Hepatocyte (in vitro differentiated cells): ENCODE data around the gene RFTN1. TPM values are rescaled to one million over a fixed set of nuclear protein-coding genes. Genes with fewer than 3 reads are reported as not detected.

Source experiments
- DNase-seq: peaks from one replicate; pipeline ENCODE4 v3.0.0-alpha.2; 2016; ENCODE audit warnings: low spot score
- H2AFZ ChIP-seq: fragments of 200-600 bp; sonication (generic); 2 replicates; pipeline ENCODE4 v1.6.0; 2016; ENCODE audit warnings: antibody characterized with exemption, mild to moderate bottlenecking
- H3K27ac ChIP-seq: fragments of 200-600 bp; sonication (generic); 2 replicates; pipeline ENCODE4 v1.5.1; 2016; ENCODE audit warnings: mild to moderate bottlenecking
- H3K27me3 ChIP-seq: fragments of 200-600 bp; sonication (generic); 2 replicates; pipeline ENCODE4 v1.6.1; 2016
- H3K36me3 ChIP-seq: fragments of 200-600 bp; sonication (generic); replicated peaks from 2 replicates; pipeline ENCODE4 v1.5.1; 2016; ENCODE audit warnings: low read depth; ENCODE audit not compliant: insufficient read depth
- H3K4me1 ChIP-seq: fragments of 200-600 bp; sonication (generic); 2 replicates; pipeline ENCODE4 v1.5.1; 2016; ENCODE audit warnings: mild to moderate bottlenecking, moderate library complexity; ENCODE audit not compliant: insufficient read depth
- H3K4me2 ChIP-seq: fragments of 200-600 bp; sonication (generic); 2 replicates; pipeline ENCODE4 v1.6.0; 2016
- H3K4me3 ChIP-seq: fragments of 200-600 bp; sonication (generic); 2 replicates; pipeline ENCODE4 v1.5.1; 2016; ENCODE audit warnings: mild to moderate bottlenecking
- H3K79me2 ChIP-seq: fragments of 200-600 bp; sonication (generic); 2 replicates; pipeline ENCODE4 v1.6.0; 2017; ENCODE audit warnings: mild to moderate bottlenecking
- H3K9me2 ChIP-seq: fragments of 200-600 bp; sonication (generic); replicated peaks from 2 replicates; pipeline ENCODE4 v1.6.0; 2017; ENCODE audit warnings: mild to moderate bottlenecking; ENCODE audit not compliant: insufficient read depth
- H3K9me3 ChIP-seq: fragments of 200-600 bp; sonication (generic); 2 replicates; pipeline ENCODE4 v1.5.1; 2016; ENCODE audit warnings: low read depth, mild to moderate bottlenecking
- H4K20me1 ChIP-seq: fragments of 200-600 bp; sonication (generic); 2 replicates; pipeline ENCODE4 v1.6.0; 2016; ENCODE audit warnings: mild to moderate bottlenecking; ENCODE audit not compliant: insufficient read depth, poor library complexity, severe bottlenecking
- CTCF ChIP-seq: fragments of 200-600 bp; sonication (generic); IDR thresholded peaks from 2 replicates; pipeline ENCODE4 v1.5.1; 2016; ENCODE audit warnings: antibody characterized with exemption, mild to moderate bottlenecking; ENCODE audit not compliant: poor library complexity
- EZH2 ChIP-seq: fragments of 200-600 bp; sonication (generic); IDR thresholded peaks from 2 replicates; pipeline ENCODE4 v1.6.1; 2016; ENCODE audit warnings: antibody characterized with exemption, mild to moderate bottlenecking, borderline replicate concordance
- EZH2phosphoT487 ChIP-seq: fragments of 200-600 bp; sonication (generic); IDR thresholded peaks from one replicate; pipeline ENCODE4 v1.6.1; 2018; ENCODE audit warnings: antibody characterized with exemption, mild to moderate bottlenecking, low read depth, moderate library complexity; ENCODE audit not compliant: unreplicated experiment, severe bottlenecking
- WGBS: methylation state at CpG from one replicate; pipeline ENCODE4 v1.1.6; 2016; ENCODE audit warnings: low lambda C conversion rate; ENCODE audit errors: missing lambda C conversion rate; 5-methylcytosine and 5-hydroxymethylcytosine counted together
- polyA plus RNA-seq: library from polyadenylated mRNA; unstranded; fragments of >200 nt; fragmentation: Nextera tagmentation; extraction: Ambion mirVana; gene quantifications from 2 replicates; pipeline ENCODE4 v1.2.1, GENCODE V29; 2016
- total RNA-seq: library from RNA; depleted of rRNA; stranded (reverse); fragments of >200 nt; gene quantifications from 2 replicates; pipeline ENCODE4 v1.2.3, GENCODE V29; 2014

Gene RFTN1
- total and polyA plus RNA-seq, 2 experiments from 2014 or later, result 10.0 to 14.9 TPM

DNA sequence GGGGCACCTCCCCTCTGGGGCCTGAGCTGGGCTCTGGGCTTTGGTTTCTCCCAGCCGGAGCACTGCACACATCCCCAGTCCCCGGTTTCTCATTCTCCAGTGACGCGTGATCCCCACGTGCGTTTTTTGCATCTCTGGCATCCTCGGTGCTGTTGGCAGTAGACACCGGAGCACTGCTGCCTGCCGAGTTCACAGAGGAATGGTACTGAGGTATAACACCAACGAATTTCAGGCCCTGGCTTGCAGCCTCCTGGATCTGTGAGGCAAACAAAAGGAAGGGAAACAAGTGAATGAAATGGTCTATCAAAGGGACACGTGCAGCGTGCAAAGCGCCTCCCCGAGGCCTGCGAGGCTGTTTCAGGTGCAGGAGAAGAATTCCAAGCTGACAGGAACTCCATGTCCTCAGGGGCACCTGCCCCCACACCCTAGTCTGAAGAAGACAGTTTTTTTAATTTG, 135.6 kb downstream of the RFTN1 start:
- no peak for DNase-seq
- no peaks in the 10 kb centered on the region for H3K27me3 ChIP-seq
- no peaks in the 10 kb centered on the region for H3K9me3 ChIP-seq
- no peak overlapping the region for H3K4me3 ChIP-seq
- H3K79me2 ChIP-seq, result no peaks in the 10 kb centered on the region
- no peak overlapping the region for H3K27ac ChIP-seq
- H3K9me2 ChIP-seq, result no peaks in the 10 kb centered on the region
- whole genome bisulfite sequencing, result 96% methylated on average over 15 of the region's 15 CpGs
- no peaks in the 10 kb centered on the region for H3K4me1 ChIP-seq
- no peak overlapping the region for H3K4me2 ChIP-seq
- TF ChIP-seq CTCF (no peak), EZH2phosphoT487 (no peak), EZH2 (no peak)
- H3K36me3 ChIP-seq, result no peaks in the 10 kb centered on the region
- H2AFZ ChIP-seq, result no peak overlapping the region
- H4K20me1 ChIP-seq, result no peaks in the 10 kb centered on the region

- no peak overlapping the region for H3K4me2 ChIP-seq
- no peak for TF ChIP-seq CTCF
- TF ChIP-seq EZH2, result no peak
- TF ChIP-seq EZH2phosphoT487, result no peak
- H3K27ac ChIP-seq, result no peak overlapping the region
- H2AFZ ChIP-seq, result no peak overlapping the region
- no peaks in the 10 kb centered on the region for H3K27me3 ChIP-seq
- H3K4me1 ChIP-seq, result no peaks in the 10 kb centered on the region
- H4K20me1 ChIP-seq, result no peaks in the 10 kb centered on the region
- H3K4me3 ChIP-seq, result no peak overlapping the region
- no peak for DNase-seq
- 65% methylated on average over 5 of the region's 5 CpGs for WGBS
- no peaks in the 10 kb centered on the region for H3K36me3 ChIP-seq
- no peaks in the 10 kb centered on the region for H3K9me2 ChIP-seq
- H3K9me3 ChIP-seq, result no peaks in the 10 kb centered on the region
- H3K79me2 ChIP-seq, result no peaks in the 10 kb centered on the region
Observed at GRCh38 chr3:16377196-16377595, 136.3 kb downstream of the RFTN1 start.

DNA sequence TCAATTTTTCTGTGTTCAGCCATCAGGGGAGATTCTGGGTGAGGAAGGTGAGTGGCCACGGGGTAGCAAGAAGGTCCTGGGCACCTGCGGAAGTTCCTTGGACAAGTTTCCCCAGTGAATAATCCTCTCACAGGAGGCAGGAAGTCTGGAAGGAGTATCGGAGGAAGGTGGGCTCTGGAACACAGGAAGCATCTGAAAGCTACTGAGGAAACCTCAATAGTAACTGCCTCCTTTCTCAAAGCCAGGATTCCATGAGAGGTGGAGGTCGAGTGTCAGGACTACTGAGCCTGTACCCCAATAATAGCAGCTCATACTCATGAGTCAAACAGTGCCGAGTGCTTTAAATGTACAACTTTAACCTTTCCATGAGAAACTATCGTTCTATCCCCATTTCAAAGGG, 137.6 kb downstream of the RFTN1 start:
- H3K79me2 ChIP-seq, result no peaks in the 10 kb centered on the region
- no peak overlapping the region for H3K4me2 ChIP-seq
- no peaks in the 10 kb centered on the region for H4K20me1 ChIP-seq
- TF ChIP-seq EZH2phosphoT487 (no peak), EZH2 (no peak), CTCF (no peak)
- WGBS, result 94% methylated on average over 6 of the region's 6 CpGs
- no peaks in the 10 kb centered on the region for H3K9me2 ChIP-seq
- H3K4me3 ChIP-seq, result no peak overlapping the region
- no peak overlapping the region for H3K27ac ChIP-seq
- H2AFZ ChIP-seq, result no peak overlapping the region
- H3K4me1 ChIP-seq, result no peaks in the 10 kb centered on the region
- DNase-seq, result no peak
- no peaks in the 10 kb centered on the region for H3K27me3 ChIP-seq
- no peaks in the 10 kb centered on the region for H3K36me3 ChIP-seq
- no peaks in the 10 kb centered on the region for H3K9me3 ChIP-seq

GRCh38 chr3:16374935-16375245, 138.6 kb downstream of the RFTN1 start:
- Histone ChIP-seq H2AFZ (no peak overlapping the region), H3K27me3 (no peaks in the 10 kb centered on the region), H4K20me1 (no peaks in the 10 kb centered on the region), H3K4me2 (no peak overlapping the region), H3K4me3 (no peak overlapping the region), H3K9me3 (no peaks in the 10 kb centered on the region), H3K79me2 (no peaks in the 10 kb centered on the region), H3K36me3 (no peaks in the 10 kb centered on the region), H3K9me2 (no peaks in the 10 kb centered on the region), H3K27ac (no peak overlapping the region), H3K4me1 (peaks cover 7% of the 10 kb centered on the region)
- DNase-seq, result no peak
- 75% methylated on average over 2 of the region's 2 CpGs for WGBS
- no peak for TF ChIP-seq CTCF
- no peak for TF ChIP-seq EZH2
- TF ChIP-seq EZH2phosphoT487, result no peak
